HG03175 (cell line): Measurements from ENCODE around the gene NSUN5.
"Not testable (repeated sequence)": the region's sequence is repeated elsewhere in the genome, so short reads cannot be mapped to it uniquely, and the experiment has no call there.

Experiments
- ATAC-seq: cut with Tn5 transposase; IDR thresholded peaks from one replicate; pipeline ENCODE4 v1.9.1; 2021; ENCODE audit warnings: mild to moderate bottlenecking, moderate library complexity; ENCODE audit not compliant: unreplicated experiment

NSUN5 gene

GRCh38 chr7:73308665-73309214 lies at the start of gene NSUN5:
NSUN5 (minus strand) TSS chr7:73308826; CDS start chr7:73308790, 36 bp downstream.
- ATAC-seq, result peak; percentile 91

DNA sequence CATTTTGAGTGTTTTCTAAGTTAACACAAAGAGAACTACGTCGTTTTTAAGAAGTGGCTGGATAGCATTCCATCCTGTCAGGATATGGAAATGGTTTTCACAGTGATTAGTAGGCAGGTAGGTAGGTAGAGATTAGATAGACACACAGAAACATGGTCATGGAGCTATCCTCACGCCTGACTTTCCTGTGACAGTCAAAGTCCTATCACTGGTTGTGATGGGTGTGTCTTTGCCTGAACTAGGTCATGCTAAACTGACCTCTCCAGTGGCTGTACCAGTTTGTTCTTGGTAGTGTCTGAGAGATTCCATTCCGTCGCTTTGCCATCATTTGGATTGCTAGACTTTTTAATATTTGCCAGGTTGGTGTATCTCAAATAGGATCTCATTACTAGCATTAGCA lies 47.5 kb upstream of the NSUN5 start:
- ATAC-seq, result no peak

- no peak for ATAC-seq
Observed at GRCh38 chr7:73354821-73355220, 46.2 kb upstream of the NSUN5 start.

DNA sequence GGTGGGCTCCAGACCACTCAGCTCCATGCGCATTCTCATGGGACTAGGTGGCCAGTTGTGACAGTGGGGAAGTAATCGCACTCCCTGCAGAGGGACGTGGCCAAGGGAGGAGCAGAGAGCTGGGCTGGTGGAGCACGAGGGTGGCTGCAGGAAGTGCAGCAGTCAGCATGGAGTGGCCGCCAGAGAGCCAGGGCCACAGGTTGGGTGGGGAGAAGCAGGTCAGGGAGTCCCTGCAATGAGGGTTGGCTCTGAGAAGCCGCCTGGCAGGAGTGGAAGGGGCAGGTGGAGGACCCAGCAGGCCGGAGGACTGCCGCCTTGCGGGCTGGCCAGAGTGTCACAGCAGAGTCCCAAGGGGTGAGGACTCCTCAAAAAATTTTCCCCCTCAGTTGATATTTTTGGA lies 45.6 kb upstream of the NSUN5 start:
- ATAC-seq, result no peak

- ATAC-seq, result no peak
Observed at GRCh38 chr7:73353243-73353642, 44.6 kb upstream of the NSUN5 start.

DNA sequence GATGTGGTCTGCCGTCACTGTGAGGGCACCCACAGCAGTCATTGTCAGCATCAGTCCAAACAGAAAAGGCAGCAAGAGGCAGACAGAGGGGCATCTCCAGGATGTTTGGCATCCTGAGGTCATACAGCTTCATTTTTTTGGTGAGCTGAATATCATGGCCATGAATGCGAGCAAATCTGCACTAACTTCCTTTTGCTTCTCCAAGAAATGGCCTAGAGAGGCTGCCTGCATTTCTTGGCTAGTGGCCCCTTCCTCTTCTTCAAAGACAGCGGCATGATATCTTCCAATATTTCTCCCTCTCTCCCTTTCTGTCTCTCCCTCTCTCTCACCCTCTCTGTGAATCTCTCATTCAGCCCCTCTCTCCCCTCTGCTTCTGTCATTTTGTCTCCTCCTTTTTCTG lies 44.2 kb upstream of the NSUN5 start:
- no peak for ATAC-seq

- ATAC-seq, result no peak
Observed at GRCh38 chr7:73351447-73352167, 43.0 kb upstream of the NSUN5 start.

DNA sequence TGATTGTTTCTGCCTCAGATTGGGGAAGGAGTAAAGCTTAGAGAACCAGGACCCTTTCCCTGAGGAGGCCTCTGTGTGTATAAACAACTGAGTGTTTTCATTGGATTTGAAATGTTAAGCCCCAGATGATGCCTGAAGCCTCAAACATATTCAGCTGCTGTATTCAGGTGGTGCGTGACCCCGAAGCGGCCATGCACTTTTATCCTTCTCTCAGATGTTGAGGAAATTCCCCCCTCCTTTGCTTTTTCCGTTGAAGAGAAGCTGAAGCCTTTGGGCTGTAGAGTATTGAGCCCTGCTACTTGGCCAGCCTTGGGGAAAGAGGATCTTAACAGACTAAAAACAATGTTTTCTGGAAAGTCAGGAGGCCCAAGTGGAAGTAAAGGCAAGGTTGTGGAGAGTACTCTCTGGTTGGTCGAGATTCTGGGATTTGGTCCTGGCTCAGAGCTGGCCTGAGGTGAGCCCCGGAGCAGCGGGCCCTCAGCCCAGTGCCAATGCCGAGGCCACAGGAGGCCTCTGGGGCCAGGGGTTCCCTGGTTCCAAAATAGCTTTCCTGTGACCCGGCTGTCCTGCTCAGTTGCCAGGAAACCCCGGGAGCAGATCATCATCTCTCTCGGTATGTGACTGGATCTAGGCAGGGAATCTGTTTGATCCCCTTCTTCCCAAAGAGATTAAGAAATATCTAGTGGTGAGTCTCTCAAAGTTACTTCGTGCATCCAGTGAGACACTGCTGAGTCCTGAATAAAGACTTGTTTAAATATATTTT lies 41.9 kb upstream of the NSUN5 start:
- ATAC-seq, result no peak

GRCh38 chr7:73349763-73350162 lies 41.1 kb upstream of the NSUN5 start:
- ATAC-seq, result no peak

GRCh38 chr7:73345951-73346350 lies 37.3 kb upstream of the NSUN5 start:
- no peak for ATAC-seq

- ATAC-seq, result no peak
Observed at GRCh38 chr7:73345538-73345937, 36.9 kb upstream of the NSUN5 start.

DNA sequence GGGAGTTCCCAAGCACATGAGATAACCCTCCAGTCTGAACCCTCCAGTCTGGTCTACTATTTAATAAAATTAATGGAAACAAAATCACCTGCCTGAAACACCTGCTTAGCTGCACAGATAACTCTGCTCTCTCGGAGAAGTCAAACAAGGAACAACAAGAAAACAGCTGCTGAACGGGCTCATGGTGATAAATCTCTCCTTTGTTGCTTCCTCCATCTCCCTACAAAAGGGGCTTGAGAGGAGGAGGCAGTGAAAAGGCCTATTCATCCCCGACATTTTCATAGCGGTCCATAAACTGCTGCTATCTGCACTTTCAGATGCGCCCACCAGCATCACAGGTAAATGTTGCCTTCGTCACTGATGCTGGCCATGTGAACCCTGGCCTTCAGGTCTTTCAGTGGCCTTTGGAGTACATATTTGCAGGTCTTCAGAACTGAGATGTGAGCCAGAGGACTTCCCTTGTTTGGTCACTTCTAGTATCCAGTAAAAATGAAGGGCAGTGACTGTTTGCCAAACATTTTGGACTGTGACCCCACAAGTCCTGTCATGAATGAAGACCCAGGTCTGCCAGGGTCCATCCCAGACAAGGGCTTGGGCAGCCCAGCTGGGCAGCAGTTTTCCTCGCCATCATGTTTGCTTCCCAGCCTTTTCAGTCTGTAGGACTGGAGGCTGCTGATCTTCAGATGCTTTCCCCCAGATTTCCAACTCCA lies 35.2 kb upstream of the NSUN5 start:
- ATAC-seq, result no peak

- ATAC-seq, result no peak
Observed at GRCh38 chr7:73342645-73343044, 34.0 kb upstream of the NSUN5 start.

DNA sequence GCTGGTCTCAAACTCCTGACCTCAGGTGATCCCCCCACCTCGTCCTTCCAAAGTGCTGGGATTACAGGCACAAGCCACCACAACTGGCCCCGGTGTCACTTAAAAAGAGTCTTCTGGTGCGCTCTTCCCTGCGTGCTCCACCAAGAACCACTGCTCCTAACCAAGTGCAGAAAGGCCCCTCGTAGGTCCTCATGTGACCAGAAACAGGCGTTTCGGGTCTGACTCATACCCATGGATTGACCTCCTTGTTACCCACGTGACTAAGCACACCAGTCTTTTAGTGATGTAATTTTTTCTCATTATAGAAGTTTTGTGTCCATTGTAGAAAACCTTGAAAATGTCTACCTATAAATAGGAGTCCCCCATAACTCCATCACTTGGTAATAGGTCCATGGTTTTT lies 33.3 kb upstream of the NSUN5 start:
- ATAC-seq, result no peak

GRCh38 chr7:73340514-73340913 lies 31.9 kb upstream of the NSUN5 start:
- ATAC-seq, result no peak

DNA sequence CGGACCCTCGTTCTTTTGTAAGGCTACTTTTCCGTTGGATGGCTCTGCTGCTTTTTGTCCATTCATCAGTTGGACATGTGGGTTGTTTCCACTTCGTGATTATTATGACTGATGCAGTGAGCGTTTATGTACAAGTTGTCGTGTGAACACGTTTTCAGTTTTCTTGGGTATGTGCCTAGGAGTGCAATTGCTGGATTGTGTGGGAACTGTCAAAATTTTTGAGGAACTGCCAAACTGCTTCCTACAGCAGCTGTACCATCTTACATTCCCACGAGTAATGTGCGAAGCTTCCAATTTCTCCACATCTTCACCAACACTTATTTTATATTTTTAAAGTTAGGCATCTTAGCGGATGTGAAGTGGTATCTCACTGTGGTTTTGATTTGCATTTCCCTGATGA lies 29.7 kb upstream of the NSUN5 start:
- ATAC-seq, result no peak

- no peak for ATAC-seq
Observed at GRCh38 chr7:73332447-73332846, 23.8 kb upstream of the NSUN5 start.

DNA sequence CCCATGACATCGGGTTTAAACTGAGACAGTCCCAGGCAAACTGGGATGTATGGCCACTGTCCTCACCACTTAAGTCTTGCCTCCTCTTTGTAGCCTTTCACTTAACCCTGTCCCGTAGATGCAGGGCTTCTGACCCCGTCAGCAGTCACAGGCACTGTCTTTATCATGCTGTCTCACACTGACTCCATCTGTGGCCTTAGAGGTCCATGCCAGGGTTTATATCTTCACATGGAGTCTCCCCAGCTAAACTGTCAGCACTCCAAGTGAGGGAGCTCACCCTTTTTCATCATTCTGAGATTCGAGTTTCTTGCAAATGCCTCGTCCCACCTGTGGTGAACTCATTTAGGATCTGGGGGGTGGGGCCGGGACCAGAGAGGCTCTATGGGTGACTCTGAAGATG lies 22.1 kb upstream of the NSUN5 start:
- ATAC-seq, result no peak

DNA sequence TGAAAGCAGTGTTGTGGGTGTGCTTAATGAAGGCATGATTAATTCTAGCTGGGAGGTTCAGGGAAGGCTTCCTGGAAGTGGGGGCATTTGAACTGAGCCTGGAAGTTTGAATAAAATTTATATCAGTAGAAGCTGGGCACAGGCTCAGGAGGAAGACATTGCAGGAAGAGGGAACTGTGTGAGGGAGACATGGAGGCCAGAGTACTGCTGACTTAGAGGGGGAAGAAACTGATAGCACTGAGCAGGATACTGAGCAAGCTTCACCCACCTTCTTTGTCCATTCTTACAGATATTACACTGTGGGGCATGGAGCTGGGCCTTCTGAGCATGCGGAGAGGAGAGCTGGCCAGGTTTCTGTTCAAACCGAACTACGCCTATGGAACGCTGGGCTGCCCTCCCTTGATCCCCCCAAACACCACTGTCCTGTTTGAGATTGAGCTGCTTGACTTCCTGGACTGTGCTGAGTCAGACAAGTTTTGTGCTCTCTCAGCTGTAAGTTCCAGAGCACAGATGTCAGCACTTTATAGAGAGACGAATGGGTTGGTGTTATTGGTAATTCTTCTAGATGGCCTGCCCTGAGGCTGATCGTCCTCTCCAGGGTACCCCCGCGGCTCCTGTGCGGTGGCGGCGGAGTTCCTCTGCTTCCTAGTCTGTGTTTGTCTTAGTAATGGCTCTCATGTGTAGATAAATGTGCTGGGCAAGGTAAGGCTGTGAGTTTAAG lies 21.4 kb upstream of the NSUN5 start:
- ATAC-seq, result no peak

- ATAC-seq, result no peak
Observed at GRCh38 chr7:73328696-73329095, 20.1 kb upstream of the NSUN5 start.

GRCh38 chr7:73327922-73328321 lies 19.3 kb upstream of the NSUN5 start, which contains the start of the genes FKBP6 and TRIM50:
FKBP6 (plus strand) TSS chr7:73328161; CDS start chr7:73328429, 268 bp downstream.
TRIM50 (minus strand) TSS chr7:73328082; CDS start chr7:73324787, 3,295 bp downstream.
- not testable (repeated sequence) for ATAC-seq
